ENCODE data around the gene GNG7.

- TF ChIP-seq CTCF (optimal IDR thresholded peaks at IDR 0.05 in 1 of 3, IDR thresholded peaks at IDR 0.05 in 1 of 3, conservative IDR thresholded peaks at IDR 0.05 in 1 of 3; ENCODE audit: extremely low read depth in 1 of 3, insufficient read depth in 2 of 3, low read length in 3 of 3) = no peak
- TF ChIP-seq EZH2 (IDR thresholded peaks at IDR 0.05; ENCODE audit: low read length) = no peak
These were observed 173.8 kb downstream of the GNG7 start for GRCh38 chr19:2528675-2529101.
